HepG2 (cell line): ENCODE measurements around the gene PRSS21. TPM values are rescaled to one million over a fixed set of nuclear protein-coding genes. Genes with fewer than 3 reads are reported as not detected.

Source experiments
- ARNT ChIP-seq: fragments of 450-650 bp; IDR thresholded peaks from 2 replicates; pipeline ENCODE4 v1.6.1; 2017
- ATF4 ChIP-seq, 2 experiments: fragments of 450-650 bp in 1 of 2; sonication (generic) in 1 of 2; formaldehyde crosslinking; IDR thresholded peaks; 2 replicates each; pipeline versions ENCODE4 v1.5.0 to v1.8.0; 2020 to 2022; ENCODE audit warnings: mild to moderate bottlenecking in 1 of 2, missing genetic modification reagents in 1 of 2
- BRCA1 ChIP-seq: sonication (generic); formaldehyde crosslinking; IDR thresholded peaks from 2 replicates; pipeline ENCODE4 v1.4.0; 2020; ENCODE audit warnings: missing genetic modification reagents
- CERS6 ChIP-seq: sonication (generic); formaldehyde crosslinking; IDR thresholded peaks from 2 replicates; pipeline ENCODE4 v1.5.0; 2020; ENCODE audit warnings: missing genetic modification reagents
- FIP1L1 ChIP-seq: fragments of 200-400 bp; formaldehyde crosslinking; IDR thresholded peaks from 2 replicates; pipeline ENCODE4 v1.6.1; 2018; ENCODE audit warnings: low read depth, mild to moderate bottlenecking, low read length, moderate library complexity, borderline replicate concordance; ENCODE audit not compliant: insufficient read depth
- HDAC2 ChIP-seq: sonication (generic); formaldehyde crosslinking; IDR thresholded peaks from 2 replicates; pipeline ENCODE4 v1.4.0; 2020; ENCODE audit warnings: missing genetic modification reagents
- HNRNPH1 ChIP-seq: fragments of 200-400 bp; formaldehyde crosslinking; optimal IDR thresholded peaks from 2 replicates; pipeline ENCODE3; 2017; ENCODE audit warnings: mild to moderate bottlenecking, low read depth, low read length
- MIXL1 ChIP-seq: IDR thresholded peaks from 2 replicates; pipeline ENCODE4 v1.6.1; 2016
- NCOA2 ChIP-seq: sonication (generic); formaldehyde crosslinking; IDR thresholded peaks from 2 replicates; pipeline ENCODE4 v1.8.0; 2022; ENCODE audit warnings: inconsistent platforms
- PCBP1 ChIP-seq: fragments of 200-400 bp; formaldehyde crosslinking; IDR thresholded peaks from 2 replicates; pipeline ENCODE4 v1.6.1; 2017; ENCODE audit warnings: mild to moderate bottlenecking, low read depth, low read length, borderline replicate concordance
- PITX1 ChIP-seq: sonication (generic); formaldehyde crosslinking; IDR thresholded peaks from 2 replicates; pipeline ENCODE4 v1.5.1; 2020; ENCODE audit warnings: mild to moderate bottlenecking, missing genetic modification reagents
- RAD21 ChIP-seq: fragments of 450-650 bp; formaldehyde crosslinking; IDR thresholded peaks from 2 replicates; pipeline ENCODE4 v1.5.0; 2020; ENCODE audit warnings: mild to moderate bottlenecking
- SCMH1 ChIP-seq: sonication (generic); formaldehyde crosslinking; IDR thresholded peaks from 2 replicates; pipeline ENCODE4 v1.9.0; 2021; ENCODE audit warnings: missing genetic modification reagents, mild to moderate bottlenecking, borderline replicate concordance
- SUZ12 ChIP-seq: fragments of 150-350 bp; IDR thresholded peaks from 2 replicates; pipeline ENCODE4 v1.6.1; 2014; ENCODE audit warnings: low read depth, low read length
- TEAD3 ChIP-seq: optimal IDR thresholded peaks from 2 replicates; pipeline ENCODE3; 2016; ENCODE audit warnings: borderline replicate concordance
- THYN1 ChIP-seq: sonication (generic); formaldehyde crosslinking; IDR thresholded peaks from 2 replicates; pipeline ENCODE4 v1.8.1; 2023; ENCODE audit warnings: low read depth, mild to moderate bottlenecking, moderate library complexity, missing genetic modification reagents, borderline replicate concordance
- ZNF225 ChIP-seq: sonication (generic); formaldehyde crosslinking; IDR thresholded peaks from 2 replicates; pipeline ENCODE4 v1.4.0; 2020; ENCODE audit warnings: mild to moderate bottlenecking, missing genetic modification reagents
- ZNF276 ChIP-seq: sonication (generic); formaldehyde crosslinking; IDR thresholded peaks from 2 replicates; pipeline ENCODE4 v1.4.0; 2020; ENCODE audit warnings: mild to moderate bottlenecking, low read depth, missing genetic modification reagents
- ZNF281 ChIP-seq: sonication (generic); formaldehyde crosslinking; IDR thresholded peaks from 2 replicates; pipeline ENCODE4 v1.4.0; 2020; ENCODE audit warnings: missing genetic modification reagents, borderline replicate concordance
- ZNF343 ChIP-seq: sonication (generic); formaldehyde crosslinking; IDR thresholded peaks from 2 replicates; pipeline ENCODE4 v1.4.0; 2020; ENCODE audit warnings: mild to moderate bottlenecking, missing genetic modification reagents
- ZNF382 ChIP-seq: sonication (generic); formaldehyde crosslinking; IDR thresholded peaks from 2 replicates; pipeline ENCODE4 v1.5.0; 2020; ENCODE audit warnings: missing genetic modification reagents, mild to moderate bottlenecking, borderline replicate concordance
- ZNF383 ChIP-seq: sonication (generic); formaldehyde crosslinking; IDR thresholded peaks from 2 replicates; pipeline ENCODE4 v1.4.0; 2020; ENCODE audit warnings: missing genetic modification reagents, mild to moderate bottlenecking, borderline replicate concordance
- ZNF572 ChIP-seq: sonication (generic); formaldehyde crosslinking; IDR thresholded peaks from 2 replicates; pipeline ENCODE4 v1.5.1; 2020; ENCODE audit warnings: mild to moderate bottlenecking, missing genetic modification reagents
- ZNF724P ChIP-seq: sonication (generic); formaldehyde crosslinking; IDR thresholded peaks from 2 replicates; pipeline ENCODE4 v1.8.0; 2022; ENCODE audit warnings: missing genetic modification reagents, borderline replicate concordance
- ZNF766 ChIP-seq: sonication (generic); formaldehyde crosslinking; IDR thresholded peaks from 2 replicates; pipeline ENCODE4 v1.5.0; 2020; ENCODE audit warnings: missing genetic modification reagents, borderline replicate concordance
- ZNF782 ChIP-seq: sonication (generic); formaldehyde crosslinking; IDR thresholded peaks from 2 replicates; pipeline ENCODE4 v1.4.0; 2020; ENCODE audit warnings: missing genetic modification reagents, mild to moderate bottlenecking, borderline replicate concordance
- ZNF878 ChIP-seq: sonication (generic); formaldehyde crosslinking; IDR thresholded peaks from 2 replicates; pipeline ENCODE4 v1.8.1; 2023; ENCODE audit warnings: mild to moderate bottlenecking, missing genetic modification reagents, moderate library complexity
- polyA plus RNA-seq, 8 experiments: library from polyadenylated mRNA; depleted of rRNA in 3 of 8; stranded (reverse) in 7 of 8; unstranded in 1 of 8; fragments of >200 nt; fragmentation: Illumina TruSeq in 4 of 8; extraction: Trizol in 4 of 8; gene quantifications; 2 replicates each; pipeline versions ENCODE4 v1.2.1 to v1.2.3, GENCODE V29; 2011 to 2016; ENCODE audit warnings: low read depth in 4 of 8, missing spikeins in 1 of 8, mixed read lengths in 1 of 8; ENCODE audit not compliant: insufficient read depth in 1 of 8
- total RNA-seq, 5 experiments: library from RNA; depleted of rRNA; stranded (reverse); fragments of >200 nt; fragmentation: Illumina TruSeq; extraction: Trizol; gene quantifications; 2 replicates each; pipeline ENCODE4 v1.2.3, GENCODE V29; 2016; ENCODE audit warnings: low read depth in 1 of 5

Gene PRSS21
- total and polyA plus RNA-seq, 2 of the 13 experiments (the other 11 are each of a cell fraction or from before 2014, with no cell fraction given): not detected

GRCh38 chr16:2838928-2839327 is 21.9 kb downstream of the PRSS21 start (continued):
- TF ChIP-seq ZNF281 (CRISPR knock-in tag) (no peak), ZNF383 (CRISPR knock-in tag) (no peak), ZNF572 (peak; percentile 81; the same call in 1 of the 2 replicates), RAD21 (CRISPR knock-in tag) (peak; percentile 91), HNRNPH1 (no peak), ZNF766 (CRISPR knock-in tag) (no peak), NCOA2 (CRISPR knock-in tag) (no peak), TEAD3 (CRISPR knock-in tag) (peak; percentile 42), ATF4 (CRISPR knock-in tag; IDR thresholded peaks at IDR 0.05) (no peak), PITX1 (CRISPR knock-in tag) (peak; percentile 66; the same call in 1 of the 2 replicates), SUZ12 (no peak), ZNF382 (CRISPR knock-in tag) (no peak), PCBP1 (no peak), ZNF724P (CRISPR knock-in tag) (no peak), SCMH1 (no peak), CERS6 (CRISPR knock-in tag) (no peak), ZNF878 (CRISPR knock-in tag) (no peak), ZNF225 (0 out of 2 replicates have a peak, but pooled peaks have one; percentile 50), ZNF343 (CRISPR knock-in tag) (no peak), ZNF782 (CRISPR knock-in tag) (no peak), HDAC2 (CRISPR knock-in tag) (peak; percentile 31; the same call in 1 of the 2 replicates), ZNF276 (CRISPR knock-in tag) (no peak), MIXL1 (CRISPR knock-in tag) (0 out of 2 replicates have a peak, but pooled peaks have one; percentile 21), BRCA1 (CRISPR knock-in tag) (no peak), ARNT (no peak), FIP1L1 (no peak), THYN1 (no peak)
